Central memory CD4-positive, alpha-beta T cell (primary cell): ENCODE measurements around the gene JSRP1.
A peak's percentile ranks its signal among the peaks of the same experiment; 100 is the strongest.
"Not testable (repeated sequence)": the region's sequence is repeated elsewhere in the genome, so short reads cannot be mapped to it uniquely, and the experiment has no call there.

ENCODE experiments used
- DNase-seq: peaks from one replicate; pipeline ENCODE4 v3.0.0; 2022

Gene JSRP1

GRCh38 chr19:2282062-2282861 is 26.0 kb upstream of the JSRP1 start, which contains the start of gene PEAK3:
TSS of gene PEAK3 (minus strand) at chr19:2282175. CDS start at chr19:2280931, 1,244 bp downstream.
- no peak for DNase-seq

- not testable (repeated sequence) for DNase-seq
Measured at GRCh38 chr19:2281265-2282061, 25.2 kb upstream of the JSRP1 start.

- DNase-seq = no peak
Measured at GRCh38 chr19:2280633-2281264, 24.5 kb upstream of the JSRP1 start.

- no peak for DNase-seq
Measured at GRCh38 chr19:2278459-2279158, 22.4 kb upstream of the JSRP1 start.

GRCh38 chr19:2277138-2277537 is 20.9 kb upstream of the JSRP1 start:
- DNase-seq = no peak

GRCh38 chr19:2276429-2276986 is 20.3 kb upstream of the JSRP1 start:
- DNase-seq = no peak

GRCh38 chr19:2275588-2276428 is 19.6 kb upstream of the JSRP1 start:
- DNase-seq = no peak

- DNase-seq = peak; percentile 51
Measured at GRCh38 chr19:2274931-2275535, 18.8 kb upstream of the JSRP1 start.

- DNase-seq = no peak
Measured at GRCh38 chr19:2274185-2274711, 18.0 kb upstream of the JSRP1 start.

GRCh38 chr19:2273356-2274184 is 17.4 kb upstream of the JSRP1 start:
- DNase-seq = peak; percentile 71

GRCh38 chr19:2271234-2272103 is 15.3 kb upstream of the JSRP1 start:
- no peak for DNase-seq

GRCh38 chr19:2270423-2271233 is 14.4 kb upstream of the JSRP1 start:
- peak; percentile 71 for DNase-seq

GRCh38 chr19:2270157-2270422 is 13.9 kb upstream of the JSRP1 start:
- DNase-seq = no peak

- peak; percentile 99 for DNase-seq
Measured at GRCh38 chr19:2269244-2270156, 13.3 kb upstream of the JSRP1 start.

- DNase-seq = no peak
Measured at GRCh38 chr19:2268861-2269243, 12.6 kb upstream of the JSRP1 start.

- no peak for DNase-seq
Measured at GRCh38 chr19:2268480-2268830, 12.2 kb upstream of the JSRP1 start.
